Measurements from ENCODE around the gene PDXDC1.

DNA sequence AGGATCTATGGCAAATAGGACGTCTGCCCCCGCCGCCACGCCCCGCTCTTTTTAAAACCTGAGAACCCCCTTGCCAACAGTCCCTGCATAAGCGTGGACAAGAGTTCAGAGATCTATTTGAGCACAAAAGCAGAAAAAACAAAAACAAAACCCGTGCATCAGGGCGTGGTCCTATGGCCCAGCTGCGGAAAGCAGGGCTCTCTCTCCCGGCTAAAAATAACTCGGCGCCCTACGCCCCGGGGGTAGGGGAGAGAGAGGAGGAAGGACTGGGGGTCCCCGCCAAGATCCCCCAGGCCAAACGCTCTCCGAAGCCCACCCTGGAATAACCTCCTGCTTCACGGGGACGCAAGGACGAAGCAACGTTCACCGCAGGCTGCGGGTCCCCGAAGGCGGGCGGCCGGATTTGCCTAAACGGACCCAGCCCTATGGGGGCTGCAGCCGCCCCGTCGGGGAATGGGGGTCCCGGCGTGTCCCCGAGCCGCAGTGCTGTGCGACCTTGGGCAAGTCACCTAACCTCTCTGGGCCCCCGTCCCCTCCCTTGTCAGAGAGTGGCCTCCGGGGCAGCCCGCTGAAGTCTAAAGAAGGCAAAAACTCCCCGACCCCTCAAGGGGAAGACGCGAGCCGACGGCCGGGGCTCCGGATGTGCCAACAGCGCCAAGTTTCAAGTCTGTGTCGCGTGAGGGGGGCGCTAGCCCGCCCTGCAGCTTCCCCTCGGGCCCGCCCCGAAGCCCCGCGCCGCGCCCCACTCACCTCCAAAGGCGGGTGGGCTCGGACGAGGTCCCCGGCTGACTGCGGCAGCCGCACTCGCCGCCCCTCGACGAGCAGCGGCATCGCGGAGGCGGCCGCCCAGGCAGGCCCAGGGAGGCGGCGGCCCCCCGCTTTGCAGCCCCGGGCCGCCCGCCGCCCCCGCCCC lies 80.6 kb downstream of the PDXDC1 start:
- TF ChIP-seq CTCF (IDR thresholded peaks at IDR 0.05) (peak; percentile 46), EZH2 (IDR thresholded peaks at IDR 0.05; ENCODE audit: borderline replicate concordance, insufficient read depth, low read depth, low read length, poor library complexity, severe bottlenecking) (no peak)

Measured in B cell (primary cell).